ENCODE data around the gene SPCS2.

- TF ChIP-seq CTCF (IDR thresholded peaks at IDR 0.05) = no peak
- TF ChIP-seq ATF3 (CRISPR knock-in tag; conservative IDR thresholded peaks at IDR 0.05) = no peak
- TF ChIP-seq ZNF671 (CRISPR knock-in tag; IDR thresholded peaks at IDR 0.05) = no peak
- no peak for TF ChIP-seq ZNF263 (CRISPR knock-in tag; IDR thresholded peaks at IDR 0.05; ENCODE audit: low read depth)
- no peak for TF ChIP-seq USF2 (CRISPR knock-in tag; IDR thresholded peaks at IDR 0.05)
- no peak for TF ChIP-seq ZNF425 (CRISPR knock-in tag; conservative IDR thresholded peaks at IDR 0.05)
- TF ChIP-seq MXD4 (CRISPR knock-in tag; IDR thresholded peaks at IDR 0.05; ENCODE audit: borderline replicate concordance) = no peak
- TF ChIP-seq FOXP4 (CRISPR knock-in tag; IDR thresholded peaks at IDR 0.05) = no peak
- no peak for TF ChIP-seq ZBTB43 (CRISPR knock-in tag; IDR thresholded peaks at IDR 0.05)
- TF ChIP-seq NFYB (CRISPR knock-in tag; conservative IDR thresholded peaks at IDR 0.05; ENCODE audit: low read depth) = no peak
- no peak for TF ChIP-seq FOXJ3 (CRISPR knock-in tag; IDR thresholded peaks at IDR 0.05; ENCODE audit: borderline replicate concordance)
- TF ChIP-seq AFF4 (CRISPR knock-in tag; IDR thresholded peaks at IDR 0.05; ENCODE audit: borderline replicate concordance) = no peak
Measured at GRCh38 chr11:74951226-74951625, 2.2 kb downstream of the SPCS2 start.
